ENCODE measurements around the gene KIAA0825.

DNA sequence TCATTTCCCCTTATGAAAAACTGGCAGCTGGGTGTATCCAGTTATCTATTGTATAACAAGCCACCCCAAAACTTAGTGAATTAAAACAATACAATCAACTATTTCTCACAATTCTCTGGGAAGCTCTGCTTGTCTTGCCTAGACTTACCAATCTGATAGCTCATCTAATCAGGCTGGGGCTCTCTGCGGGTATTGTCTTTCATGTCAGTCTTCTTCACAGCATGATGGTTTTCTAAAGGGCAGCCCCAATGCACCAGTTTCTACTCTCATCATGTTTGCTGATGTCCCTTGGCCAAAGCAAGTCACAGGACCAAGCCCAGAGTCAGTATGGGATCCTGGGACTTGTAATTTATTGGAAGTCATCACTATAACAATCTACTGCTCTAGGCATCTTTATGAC is 433.5 kb downstream of the KIAA0825 start:
- TF ChIP-seq OVOL2 (CRISPR knock-in tag; IDR thresholded peaks at IDR 0.05; ENCODE audit: borderline replicate concordance) (no peak), ATF2 (CRISPR knock-in tag; IDR thresholded peaks at IDR 0.05; ENCODE audit: borderline replicate concordance, low read depth) (no peak), ESRRA (CRISPR knock-in tag; IDR thresholded peaks at IDR 0.05; ENCODE audit: borderline replicate concordance) (no peak), CTCF (IDR thresholded peaks at IDR 0.05) (no peak)
